Measurements from ENCODE around the gene PSD. TPM values are rescaled to one million over a fixed set of nuclear protein-coding genes. Genes with fewer than 3 reads are reported as not detected.
A peak's percentile ranks its signal among the peaks of the same experiment; 100 is the strongest.

PSD gene
- polyA plus RNA-seq, 1 donor from 2014 or later = 68.8 TPM

- peak overlapping the region; percentile 72 for H3K27ac ChIP-seq (ENCODE audit: low read length)
- no peaks in the 10 kb centered on the region for H3K9me3 ChIP-seq (ENCODE audit: low read length)
- peak overlapping the region; percentile 52 for H2AFZ ChIP-seq (ENCODE audit: low read depth, low read length)
- H3K27me3 ChIP-seq (ENCODE audit: insufficient read depth, low read depth, low read length) = no peaks in the 10 kb centered on the region
- peak overlapping the region; percentile 75 for H3K4me3 ChIP-seq (ENCODE audit: low read length)
- H4K20me1 ChIP-seq (ENCODE audit: insufficient read depth) = no peaks in the 10 kb centered on the region
- no peaks in the 10 kb centered on the region for H3K9me2 ChIP-seq (ENCODE audit: insufficient read depth, low read length)
- H3F3A ChIP-seq (ENCODE audit: insufficient read depth, low read length, poor library complexity, severe bottlenecking) = no peaks in the 10 kb centered on the region
- H3K9ac ChIP-seq (ENCODE audit: low read length) = peak overlapping the region; percentile 79
- H3K4me2 ChIP-seq (ENCODE audit: low read length) = peak overlapping the region; percentile 52
- TF ChIP-seq SMC3 (conservative IDR thresholded peaks at IDR 0.05; ENCODE audit: poor library complexity) = no peak
- TF ChIP-seq, protein P1, sequence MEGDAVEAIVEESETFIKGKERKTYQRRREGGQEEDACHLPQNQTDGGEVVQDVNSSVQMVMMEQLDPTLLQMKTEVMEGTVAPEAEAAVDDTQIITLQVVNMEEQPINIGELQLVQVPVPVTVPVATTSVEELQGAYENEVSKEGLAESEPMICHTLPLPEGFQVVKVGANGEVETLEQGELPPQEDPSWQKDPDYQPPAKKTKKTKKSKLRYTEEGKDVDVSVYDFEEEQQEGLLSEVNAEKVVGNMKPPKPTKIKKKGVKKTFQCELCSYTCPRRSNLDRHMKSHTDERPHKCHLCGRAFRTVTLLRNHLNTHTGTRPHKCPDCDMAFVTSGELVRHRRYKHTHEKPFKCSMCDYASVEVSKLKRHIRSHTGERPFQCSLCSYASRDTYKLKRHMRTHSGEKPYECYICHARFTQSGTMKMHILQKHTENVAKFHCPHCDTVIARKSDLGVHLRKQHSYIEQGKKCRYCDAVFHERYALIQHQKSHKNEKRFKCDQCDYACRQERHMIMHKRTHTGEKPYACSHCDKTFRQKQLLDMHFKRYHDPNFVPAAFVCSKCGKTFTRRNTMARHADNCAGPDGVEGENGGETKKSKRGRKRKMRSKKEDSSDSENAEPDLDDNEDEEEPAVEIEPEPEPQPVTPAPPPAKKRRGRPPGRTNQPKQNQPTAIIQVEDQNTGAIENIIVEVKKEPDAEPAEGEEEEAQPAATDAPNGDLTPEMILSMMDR (IDR thresholded peaks at IDR 0.05; ENCODE audit: poor library complexity, severe bottlenecking) = no peak
- TF ChIP-seq RAD21 (conservative IDR thresholded peaks at IDR 0.05) = no peak
- no peak for TF ChIP-seq EP300 (conservative IDR thresholded peaks at IDR 0.05; ENCODE audit: poor library complexity, severe bottlenecking)
- TF ChIP-seq TAF1 (IDR thresholded peaks at IDR 0.05; ENCODE audit: low read depth) = no peak
- no peak for TF ChIP-seq POLR2AphosphoS5 (IDR thresholded peaks at IDR 0.05)
- no peak for TF ChIP-seq EZH2 (IDR thresholded peaks at IDR 0.05; ENCODE audit: borderline replicate concordance, insufficient read depth, low read length, poor library complexity, severe bottlenecking)
- no peak for TF ChIP-seq MXI1 (conservative IDR thresholded peaks at IDR 0.05; ENCODE audit: poor library complexity, severe bottlenecking)
- TF ChIP-seq REST (IDR thresholded peaks at IDR 0.05; ENCODE audit: borderline replicate concordance) = no peak
- H3K79me2 ChIP-seq (replicated peaks; ENCODE audit: insufficient read depth, low read length) = no peaks in the 10 kb centered on the region
- no peaks in the 10 kb centered on the region for H3K36me3 ChIP-seq (ENCODE audit: insufficient read depth, low read length)
These were observed 30.9 kb upstream of the PSD start for GRCh38 chr10:102449321-102450123.

DNA sequence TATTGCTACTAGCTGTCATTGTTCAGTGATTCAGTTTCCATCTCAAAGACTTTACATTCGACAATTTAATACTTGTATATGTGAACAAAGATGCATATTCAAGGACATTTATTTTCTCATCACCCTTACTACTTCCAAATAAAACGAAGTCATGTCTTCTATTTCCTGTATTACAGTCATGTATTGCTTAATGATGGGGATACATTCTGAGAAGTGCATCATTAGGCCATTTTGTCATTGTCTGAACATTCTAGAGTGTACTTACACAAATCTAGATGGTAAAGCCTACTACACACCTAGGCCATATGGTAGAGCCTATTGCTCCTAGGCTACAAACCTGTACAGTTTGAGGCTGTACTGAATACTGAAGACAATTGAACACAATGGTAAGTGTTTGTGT, 26.3 kb upstream of the PSD start:
- H3K9ac ChIP-seq (ENCODE audit: low read length) = no peak overlapping the region
- H3K27ac ChIP-seq (ENCODE audit: low read length) = no peak overlapping the region
- no peak for TF ChIP-seq TAF1 (IDR thresholded peaks at IDR 0.05; ENCODE audit: low read depth)
- TF ChIP-seq REST (IDR thresholded peaks at IDR 0.05; ENCODE audit: borderline replicate concordance) = no peak
- no peaks in the 10 kb centered on the region for H4K20me1 ChIP-seq (ENCODE audit: insufficient read depth)
- H3K79me2 ChIP-seq (replicated peaks; ENCODE audit: insufficient read depth, low read length) = no peaks in the 10 kb centered on the region
- H3F3A ChIP-seq (ENCODE audit: insufficient read depth, low read length, poor library complexity, severe bottlenecking) = no peaks in the 10 kb centered on the region
- H3K9me3 ChIP-seq (ENCODE audit: low read length) = no peaks in the 10 kb centered on the region
- H3K9me2 ChIP-seq (ENCODE audit: insufficient read depth, low read length) = no peaks in the 10 kb centered on the region
- H2AFZ ChIP-seq (ENCODE audit: low read depth, low read length) = no peak overlapping the region
- H3K27me3 ChIP-seq (ENCODE audit: insufficient read depth, low read depth, low read length) = no peaks in the 10 kb centered on the region
- no peak overlapping the region for H3K4me2 ChIP-seq (ENCODE audit: low read length)
- no peaks in the 10 kb centered on the region for H3K36me3 ChIP-seq (ENCODE audit: insufficient read depth, low read length)
- H3K4me3 ChIP-seq (ENCODE audit: low read length) = no peak overlapping the region
